Stimulated activated CD4-positive, alpha-beta T cell treated with anti-CD3 and anti-CD28 coated beads, Interleukin-1b, Interleukin-23, amount 100 ng/mL, for 24 hours (primary cell): ENCODE measurements around the gene P4HA2.

Experiments used
- DNase-seq, 4 experiments: peaks; one replicate each; pipeline ENCODE4 v3.0.0-alpha.2; 2020; ENCODE audit warnings: low read depth in 4 of 4, low spot score in 1 of 4

P4HA2 gene

GRCh38 chr5:132225165-132226032 is 2.3 kb downstream of the P4HA2 start:
- peak in 1 of 4 experiments; percentile 32 for DNase-seq

GRCh38 chr5:132224716-132225115 is 2.9 kb downstream of the P4HA2 start:
- no peak for DNase-seq

- DNase-seq, result no peak
Measured at GRCh38 chr5:132223861-132224260, 3.8 kb downstream of the P4HA2 start.

- DNase-seq, result no peak
Measured at GRCh38 chr5:132222649-132223038, 5.0 kb downstream of the P4HA2 start.

DNA sequence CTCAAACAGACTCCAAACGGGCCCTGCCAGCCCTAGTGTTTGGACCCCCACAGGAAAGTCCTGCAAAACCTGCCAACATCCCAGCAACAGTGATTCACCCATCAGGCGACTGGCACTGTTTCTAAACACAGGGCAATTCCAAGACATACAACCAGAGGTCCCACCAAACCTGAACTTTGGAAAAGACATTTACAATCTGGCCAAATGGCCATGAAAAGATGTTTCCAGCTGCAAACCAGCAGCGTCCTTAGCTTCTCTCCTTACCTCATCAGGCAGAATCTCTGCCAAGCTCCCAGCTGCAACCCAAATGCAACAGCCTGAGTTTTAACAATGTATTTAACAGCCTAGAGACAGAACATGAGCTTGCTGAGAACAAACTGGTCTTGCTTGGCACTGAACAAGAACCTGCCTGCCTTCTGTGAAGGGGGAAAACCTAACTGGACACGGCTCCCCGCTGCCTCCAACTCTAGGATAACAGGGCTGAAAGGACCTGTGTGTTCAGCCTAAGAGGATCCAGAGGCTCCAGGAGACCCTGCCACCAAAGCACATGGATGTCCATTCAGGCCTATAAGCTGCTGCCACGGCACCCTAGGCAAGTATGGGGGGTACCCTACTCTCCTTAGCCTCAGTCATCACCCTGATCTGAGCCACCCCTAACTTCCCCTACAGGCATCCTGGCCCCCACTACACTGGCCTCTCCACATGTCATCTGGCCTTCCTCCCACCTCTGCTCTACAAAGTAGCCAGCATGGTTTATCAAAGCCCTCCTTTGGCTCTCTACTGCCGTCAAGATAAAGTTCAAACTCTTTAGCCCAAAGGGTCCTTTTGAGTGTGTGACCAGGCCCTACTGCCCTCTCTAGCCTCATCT is 5.6 kb downstream of the P4HA2 start:
- no peak for DNase-seq

DNA sequence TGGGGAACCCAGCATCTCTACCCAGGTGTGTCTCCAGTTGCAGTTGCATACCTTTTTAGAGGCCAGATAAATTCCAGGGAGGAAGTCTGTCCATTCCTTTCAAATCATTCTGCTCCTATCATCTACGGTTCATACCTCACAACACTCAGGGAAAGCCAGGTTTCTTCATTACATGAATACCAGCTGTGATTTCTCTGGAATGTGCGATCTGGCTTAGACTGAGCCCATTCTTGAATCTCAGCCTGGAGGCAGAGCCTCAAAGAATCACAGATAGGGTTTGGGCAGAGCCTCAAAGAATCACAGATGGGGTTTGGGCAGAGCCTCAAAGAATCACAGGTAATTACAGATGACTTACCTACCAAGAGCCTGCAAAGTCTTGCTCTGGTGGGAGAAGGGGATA is 7.2 kb downstream of the P4HA2 start:
- DNase-seq, result no peak

DNA sequence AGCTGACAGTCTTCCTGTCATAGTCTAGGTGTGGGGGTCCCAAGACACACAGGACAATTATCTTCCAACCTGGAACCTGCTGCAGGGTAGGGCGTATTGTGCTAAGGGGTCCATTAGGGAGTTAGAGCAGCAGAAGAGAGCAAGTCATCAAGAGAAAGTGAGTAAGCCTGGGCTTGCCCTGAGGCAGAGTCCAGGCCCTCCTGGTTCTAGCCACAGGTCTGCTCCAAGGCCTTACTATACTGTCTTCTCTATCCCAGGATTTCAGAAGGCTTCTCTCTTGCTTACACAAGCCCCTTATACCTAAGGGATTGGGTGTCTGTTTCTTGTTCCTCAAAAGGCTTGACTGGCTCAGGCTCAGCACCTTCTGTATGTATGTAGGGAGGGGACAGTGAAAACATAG is 7.7 kb downstream of the P4HA2 start:
- DNase-seq, result no peak

DNA sequence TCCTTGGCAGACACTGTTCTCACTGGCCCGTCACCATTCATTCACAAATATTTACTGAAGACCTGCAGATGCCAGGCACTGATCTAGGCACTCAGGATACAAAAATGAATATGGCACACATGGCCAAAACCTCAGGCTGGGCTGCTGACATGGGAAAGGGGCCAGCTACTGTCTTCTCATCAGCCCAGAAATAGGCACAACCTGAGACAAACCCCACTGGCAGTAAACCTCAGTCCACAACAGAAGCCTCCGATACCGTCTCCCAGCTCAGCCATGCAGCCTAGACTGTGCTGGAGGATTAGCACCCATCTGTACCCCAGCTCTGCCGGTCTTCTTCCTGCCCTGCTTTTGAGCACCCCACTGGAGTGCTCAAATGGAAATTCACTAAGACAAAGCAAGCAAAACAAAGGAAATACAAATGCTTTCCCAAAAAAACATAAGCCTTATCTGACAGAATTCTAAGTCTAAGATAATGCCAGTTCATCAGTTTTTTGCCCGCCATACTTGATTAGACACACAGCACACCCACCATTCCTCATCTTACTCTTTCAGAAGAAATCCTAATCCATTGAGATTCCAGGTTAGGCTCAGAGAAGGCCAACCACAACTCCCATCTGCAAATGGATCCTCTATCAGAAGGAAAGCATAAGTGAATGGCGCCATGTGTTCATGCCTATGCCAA is 8.2 kb downstream of the P4HA2 start:
- DNase-seq, result no peak

DNA sequence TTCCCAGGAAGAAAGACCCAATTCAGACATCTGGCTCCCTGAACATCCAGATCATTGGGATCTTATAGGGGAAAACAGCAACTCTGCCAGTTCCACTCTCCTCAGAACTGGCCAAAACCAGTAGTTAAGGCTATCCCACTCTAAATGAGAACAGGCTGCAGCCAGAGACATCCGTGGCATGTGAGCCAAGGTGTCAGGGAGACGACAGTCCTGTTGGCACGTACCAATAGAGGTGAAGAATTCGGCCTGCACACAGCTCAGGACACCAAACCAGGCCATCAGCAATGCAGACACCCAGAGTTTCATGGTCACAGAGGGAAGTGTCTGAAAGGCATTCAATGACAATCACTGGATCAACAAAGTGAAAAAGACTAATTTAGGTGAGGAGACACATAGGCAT is 9.3 kb downstream of the P4HA2 start:
- no peak for DNase-seq

GRCh38 chr5:132215329-132215728 is 12.3 kb downstream of the P4HA2 start:
- no peak for DNase-seq

DNA sequence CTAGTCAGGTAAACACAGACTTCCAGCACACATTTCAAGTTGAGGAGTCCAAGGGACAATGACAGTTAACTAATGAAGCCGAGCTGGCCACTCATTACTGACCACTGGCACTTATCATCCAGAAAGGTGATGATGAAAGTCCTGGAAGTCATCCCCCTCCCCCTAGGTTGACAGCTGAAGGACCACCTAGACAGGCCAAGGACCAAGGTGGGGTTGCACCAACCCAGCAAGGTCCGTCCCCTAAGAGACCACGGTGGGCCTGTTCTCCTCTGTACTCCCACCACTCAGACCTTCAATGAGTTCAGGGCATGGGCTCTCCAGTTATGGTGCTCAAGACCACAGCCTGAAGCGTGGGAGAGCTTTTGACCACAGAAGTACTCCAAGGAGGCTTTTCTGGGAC is 13.2 kb downstream of the P4HA2 start:
- no peak for DNase-seq

GRCh38 chr5:132213666-132214065 is 14.0 kb downstream of the P4HA2 start:
- no peak for DNase-seq

DNA sequence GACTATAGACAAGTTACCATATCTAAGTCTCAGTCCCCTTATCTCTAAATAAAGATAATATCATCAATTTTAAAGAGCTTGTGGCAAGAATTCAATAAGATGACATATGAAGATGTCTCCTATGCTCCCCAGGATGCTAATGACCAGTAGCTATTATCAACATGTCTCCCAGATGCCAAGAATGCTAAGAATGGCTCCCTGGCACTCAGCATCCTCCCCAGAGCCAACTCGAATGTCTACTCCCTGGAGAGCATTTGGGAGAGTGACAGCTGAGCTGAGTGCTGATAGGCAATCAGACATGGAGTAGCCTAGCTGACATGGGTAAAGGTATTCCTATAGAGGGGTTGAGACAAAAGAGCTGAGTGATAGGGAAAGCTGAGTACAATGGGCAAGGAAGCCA is 15.9 kb downstream of the P4HA2 start:
- no peak for DNase-seq

GRCh38 chr5:132210944-132211343 is 16.7 kb downstream of the P4HA2 start:
- DNase-seq, result no peak

DNA sequence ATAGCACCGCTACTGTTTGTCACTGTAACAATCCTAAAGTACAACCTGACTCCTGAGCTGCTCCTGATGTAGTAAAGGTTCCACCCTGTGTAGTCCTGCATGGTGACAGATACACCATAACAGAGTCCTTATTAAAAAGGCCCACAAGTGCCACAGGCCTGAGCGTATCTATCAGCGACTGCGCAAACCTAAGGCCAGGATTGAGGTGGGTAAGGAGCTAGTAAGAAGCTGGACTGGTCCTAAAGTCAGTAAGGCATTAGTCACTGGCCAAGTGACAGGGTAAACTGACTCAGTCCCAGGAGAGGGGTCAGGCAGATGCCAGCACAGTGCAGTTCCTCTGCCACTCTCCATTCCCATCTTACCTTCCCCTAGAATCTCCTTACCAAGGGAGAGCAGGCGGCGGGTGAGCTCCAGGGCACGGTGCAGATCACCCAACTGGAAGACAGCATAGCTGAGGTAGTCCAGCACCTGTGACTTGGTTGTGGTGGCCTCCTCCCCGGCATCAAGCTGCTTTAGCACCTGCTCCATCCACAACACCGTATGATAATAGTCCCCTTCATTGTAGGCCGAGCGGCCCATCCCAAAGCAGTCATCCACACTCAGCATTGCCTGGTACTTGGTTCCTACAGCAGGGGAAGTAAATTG is 17.6 kb downstream of the P4HA2 start:
- DNase-seq, result no peak

DNA sequence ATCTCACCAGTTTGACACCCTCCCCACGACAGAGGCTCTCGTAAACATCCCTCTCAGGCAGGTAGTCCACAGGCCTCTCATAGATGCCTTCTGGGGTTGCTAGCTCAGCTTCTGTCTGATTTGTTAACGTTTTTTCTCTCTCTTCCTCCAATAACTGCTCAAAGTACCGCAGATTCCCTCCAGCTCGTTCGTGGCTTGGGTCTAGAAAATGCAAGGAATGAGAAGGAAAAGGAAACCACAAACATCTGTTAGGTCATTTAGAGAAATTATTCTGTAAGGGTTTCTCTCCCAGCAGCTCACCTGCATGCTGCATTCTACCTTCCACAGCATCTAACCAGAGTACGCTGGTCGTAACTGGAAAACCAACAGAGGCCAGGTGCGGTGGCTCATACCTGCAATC is 18.5 kb downstream of the P4HA2 start:
- no peak for DNase-seq

DNA sequence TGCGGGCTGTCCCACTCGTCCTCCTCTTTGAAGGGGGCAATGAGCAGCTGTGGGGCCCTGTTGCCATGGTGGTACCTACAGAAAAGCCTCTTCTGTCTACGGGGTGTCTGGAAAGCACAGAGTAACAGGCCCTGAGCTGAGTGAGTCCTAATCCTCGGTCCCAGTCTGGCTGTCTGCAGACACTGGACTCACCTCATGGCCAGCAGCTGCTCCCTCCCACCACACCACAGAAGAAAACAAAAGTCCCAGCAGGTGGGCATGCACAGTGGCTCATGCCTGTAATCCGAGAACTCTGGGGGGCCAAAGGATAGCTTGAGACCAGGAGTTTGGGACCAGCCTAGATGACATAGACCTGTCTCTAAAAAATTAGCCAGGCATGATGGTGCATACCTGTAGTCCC is 19.9 kb downstream of the P4HA2 start:
- no peak for DNase-seq

GRCh38 chr5:132206782-132207181 is 20.9 kb downstream of the P4HA2 start:
- no peak for DNase-seq

GRCh38 chr5:132205385-132206125 is 22.1 kb downstream of the P4HA2 start:
- no peak for DNase-seq

GRCh38 chr5:132204371-132205135 is 23.1 kb downstream of the P4HA2 start:
- DNase-seq, result no peak
